ENCODE data around the gene KLK7. TPM values are rescaled to one million over a fixed set of nuclear protein-coding genes. Genes with fewer than 3 reads are reported as not detected.

KLK7 gene
- polyA plus RNA-seq (2013, experiment 1 of 2) = 0.30 TPM
- polyA plus RNA-seq (2013, experiment 2 of 2) = 0.32 TPM

DNA sequence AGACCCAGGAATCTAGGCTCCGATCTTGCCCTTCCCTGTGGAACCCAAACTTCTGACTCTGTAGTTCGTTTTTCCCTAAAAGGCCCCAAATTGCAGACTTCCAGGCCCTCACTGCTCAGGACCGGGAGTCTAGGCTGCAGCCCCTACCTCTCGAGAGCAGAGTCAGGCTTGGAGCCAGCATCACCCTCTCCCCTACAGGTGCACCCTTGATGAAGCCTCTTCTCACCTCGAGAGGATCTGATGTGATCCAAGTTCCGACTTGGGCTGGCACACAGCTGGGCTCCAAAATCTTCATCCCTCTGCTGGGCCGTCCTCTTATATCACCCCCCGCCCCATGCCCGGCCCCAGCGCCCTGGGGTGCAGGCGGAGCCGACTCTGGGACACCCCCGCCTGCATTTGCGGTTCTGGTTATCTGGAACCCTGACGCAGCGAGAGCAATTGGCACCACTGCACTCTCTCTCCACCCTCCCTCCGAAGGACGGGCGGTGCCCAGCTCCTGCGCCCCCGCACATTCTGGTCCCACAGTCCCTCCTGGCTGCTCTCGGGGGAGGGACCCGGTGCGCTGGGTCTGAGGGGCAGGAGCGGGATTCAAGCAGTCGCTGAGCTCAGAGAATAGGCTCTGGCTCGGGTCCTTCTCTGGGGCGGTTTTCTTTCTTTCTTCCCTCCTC is at the start of gene KLK7:
Gene KLK7, minus strand, starts transcription at position 293 of the 668 bp plus-strand sequence. CDS start 1,518 bp downstream, outside the sequence.
- Histone ChIP-seq H3K9me3 (ENCODE audit: insufficient read depth, low read depth, low read length) (no peaks in the 10 kb centered on the region), H3K27ac (ENCODE audit: low read depth, low read length) (no peak within 1 kb of the TSS), H3K4me1 (ENCODE audit: insufficient read depth, low read length) (peaks cover 10% of the 10 kb centered on the region), H3K4me3 (ENCODE audit: low read length) (peak within 1 kb of the TSS; percentile 37), H3K27me3 (ENCODE audit: insufficient read depth, low read length) (peaks cover 9% of the 10 kb centered on the region), H3K36me3 (ENCODE audit: insufficient read depth, low read length) (no peaks in the 10 kb centered on the region), H3K9ac (ENCODE audit: low read depth, low read length) (no peak within 1 kb of the TSS)
- 69% methylated on average over 28 of the region's 28 CpGs for WGBS

DNA sequence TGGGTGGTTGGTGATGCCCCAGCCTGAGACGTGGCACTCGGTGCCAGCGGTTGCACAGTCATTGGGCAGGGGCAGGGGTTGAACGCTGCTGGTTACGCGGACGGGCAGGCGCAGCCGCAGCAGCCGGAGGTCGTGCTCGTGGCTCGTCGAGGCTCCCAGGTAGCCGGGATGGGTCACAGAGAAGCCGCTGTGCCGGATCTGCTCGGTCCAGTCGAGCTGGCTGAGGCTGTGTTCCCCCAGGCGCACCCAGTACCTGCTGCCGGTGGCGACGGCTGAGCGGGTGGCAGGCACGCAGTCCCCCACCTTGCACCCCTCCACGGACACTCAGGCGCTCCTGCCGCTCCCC is 48.1 kb upstream of the KLK7 start:
- 94% methylated on average over 28 of the region's 28 CpGs for WGBS
- H3K9me3 ChIP-seq (ENCODE audit: insufficient read depth, low read depth, low read length) = no peaks in the 10 kb centered on the region
- no peaks in the 10 kb centered on the region for H3K36me3 ChIP-seq (ENCODE audit: insufficient read depth, low read length)
- H3K4me3 ChIP-seq (ENCODE audit: low read length) = no peak overlapping the region
- 0 out of 2 replicates have a peak, but pooled peaks cover 3% of the 10 kb centered on the region for H3K27me3 ChIP-seq (ENCODE audit: insufficient read depth, low read length)
- no peak overlapping the region for H3K27ac ChIP-seq (ENCODE audit: low read depth, low read length)
- H3K9ac ChIP-seq (ENCODE audit: low read depth, low read length) = no peak overlapping the region
- H3K4me1 ChIP-seq (ENCODE audit: insufficient read depth, low read length) = no peaks in the 10 kb centered on the region

DNA sequence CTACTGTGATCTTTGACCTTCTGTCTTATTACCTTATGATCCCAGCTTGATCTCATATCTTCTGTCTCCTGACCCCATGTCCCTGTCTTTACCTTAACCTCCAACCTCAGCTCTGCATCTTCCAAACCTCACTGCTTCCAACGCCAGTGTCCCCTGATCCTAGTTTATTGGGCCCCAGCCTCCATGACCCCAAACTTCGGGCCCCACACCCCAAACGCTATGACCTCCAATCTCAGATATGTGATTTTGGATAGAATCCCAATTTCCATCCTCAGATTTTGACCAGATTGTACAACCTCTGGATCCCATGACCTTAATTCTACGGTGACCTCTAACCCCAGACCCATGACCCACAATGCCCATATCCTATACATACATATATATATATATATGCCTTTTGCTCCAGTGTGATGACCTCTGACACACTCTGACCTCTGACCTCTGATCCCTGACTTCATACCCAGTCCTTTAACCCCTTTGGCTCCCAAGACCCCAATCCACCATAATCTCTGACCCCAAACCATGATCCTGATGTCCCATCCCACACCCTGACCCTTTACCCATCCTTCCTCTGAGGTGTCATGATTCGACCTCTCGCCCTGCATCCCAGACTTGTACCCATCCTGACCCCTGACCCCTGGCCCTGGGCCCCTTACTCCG is 47.6 kb upstream of the KLK7 start:
- Histone ChIP-seq H3K9ac (ENCODE audit: low read depth, low read length) (no peak overlapping the region), H3K27ac (ENCODE audit: low read depth, low read length) (no peak overlapping the region), H3K4me1 (ENCODE audit: insufficient read depth, low read length) (no peaks in the 10 kb centered on the region), H3K4me3 (ENCODE audit: low read length) (no peak overlapping the region), H3K9me3 (ENCODE audit: insufficient read depth, low read depth, low read length) (no peaks in the 10 kb centered on the region), H3K36me3 (ENCODE audit: insufficient read depth, low read length) (no peaks in the 10 kb centered on the region), H3K27me3 (ENCODE audit: insufficient read depth, low read length) (0 out of 2 replicates have a peak, but pooled peaks cover 3% of the 10 kb centered on the region)
- 91% methylated on average over 7 of the region's 7 CpGs for WGBS

DNA sequence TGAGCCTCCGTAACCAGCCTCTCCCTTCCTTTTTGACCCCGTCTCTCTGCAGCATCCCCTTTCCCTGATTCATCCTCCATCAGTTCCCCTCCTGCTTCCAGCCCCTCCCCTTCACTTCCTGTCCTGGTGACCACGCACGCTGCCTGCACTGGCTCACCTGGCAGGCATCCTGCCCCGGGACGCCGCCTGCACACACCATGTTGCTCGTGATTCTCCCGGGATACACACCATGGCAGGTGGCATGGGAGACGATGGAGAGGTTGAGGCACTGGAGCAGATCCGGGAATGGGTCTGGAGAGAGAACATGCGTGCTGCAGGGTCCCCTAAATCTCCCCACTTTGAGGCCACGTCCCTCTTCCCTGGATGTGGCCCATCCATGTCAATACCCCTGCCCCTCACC is 46.9 kb upstream of the KLK7 start:
- Histone ChIP-seq H3K27ac (ENCODE audit: low read depth, low read length) (no peak overlapping the region), H3K4me1 (ENCODE audit: insufficient read depth, low read length) (no peaks in the 10 kb centered on the region), H3K9me3 (ENCODE audit: insufficient read depth, low read depth, low read length) (no peaks in the 10 kb centered on the region), H3K27me3 (ENCODE audit: insufficient read depth, low read length) (0 out of 2 replicates have a peak, but pooled peaks cover 3% of the 10 kb centered on the region), H3K36me3 (ENCODE audit: insufficient read depth, low read length) (no peaks in the 10 kb centered on the region), H3K4me3 (ENCODE audit: low read length) (no peak overlapping the region), H3K9ac (ENCODE audit: low read depth, low read length) (no peak overlapping the region)
- WGBS = 84% methylated on average over 13 of the region's 13 CpGs

DNA sequence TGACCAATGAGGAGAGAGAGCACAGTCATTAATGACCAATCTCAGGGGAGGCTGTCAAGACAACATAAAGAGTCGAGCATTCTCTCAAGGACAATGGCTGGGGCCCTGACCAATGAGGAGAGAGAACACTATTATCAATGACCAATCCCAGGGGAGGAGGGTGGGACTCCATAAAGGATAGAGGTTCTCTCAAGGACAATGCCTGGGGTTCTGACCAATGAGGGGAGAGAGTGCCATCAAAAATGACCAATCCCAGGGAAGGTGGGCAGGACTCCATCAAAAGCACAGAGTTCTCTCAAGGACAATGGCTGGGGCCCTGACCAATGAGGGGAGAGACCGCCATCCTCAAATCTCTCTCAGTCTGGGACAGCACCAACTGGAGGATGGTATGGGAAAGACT is 46.0 kb upstream of the KLK7 start:
- no peak overlapping the region for H3K27ac ChIP-seq (ENCODE audit: low read depth, low read length)
- H3K9ac ChIP-seq (ENCODE audit: low read depth, low read length) = no peak overlapping the region
- no peaks in the 10 kb centered on the region for H3K27me3 ChIP-seq (ENCODE audit: insufficient read depth, low read length)
- H3K4me1 ChIP-seq (ENCODE audit: insufficient read depth, low read length) = peaks cover 7% of the 10 kb centered on the region
- H3K36me3 ChIP-seq (ENCODE audit: insufficient read depth, low read length) = no peaks in the 10 kb centered on the region
- H3K4me3 ChIP-seq (ENCODE audit: low read length) = no peak overlapping the region
- no peaks in the 10 kb centered on the region for H3K9me3 ChIP-seq (ENCODE audit: insufficient read depth, low read depth, low read length)
- WGBS = 93% methylated on average over 2 of the region's 2 CpGs

DNA sequence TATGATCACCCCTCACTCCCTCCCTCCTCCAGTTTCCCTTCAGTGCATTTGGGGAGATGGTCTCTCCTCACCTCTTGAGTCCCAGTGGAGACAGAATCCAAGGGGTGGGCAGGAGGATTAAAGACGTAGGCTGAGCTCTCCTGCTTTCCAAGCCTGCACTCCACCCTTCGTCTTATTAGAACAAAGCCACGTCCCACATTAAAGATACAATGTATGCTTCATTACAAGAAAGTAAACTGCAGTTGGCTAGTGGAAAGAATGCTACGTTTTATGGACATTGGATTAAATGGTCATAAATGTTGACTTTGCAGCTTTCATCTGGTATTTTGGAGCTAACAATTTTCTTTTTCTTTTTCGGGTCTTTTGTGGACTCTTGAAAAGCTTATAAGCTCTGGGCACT is 44.2 kb upstream of the KLK7 start:
- Histone ChIP-seq H3K4me3 (ENCODE audit: low read length) (no peak overlapping the region), H3K9me3 (ENCODE audit: insufficient read depth, low read depth, low read length) (no peaks in the 10 kb centered on the region), H3K27me3 (ENCODE audit: insufficient read depth, low read length) (no peaks in the 10 kb centered on the region), H3K27ac (ENCODE audit: low read depth, low read length) (no peak overlapping the region), H3K4me1 (ENCODE audit: insufficient read depth, low read length) (peaks cover 8% of the 10 kb centered on the region), H3K9ac (ENCODE audit: low read depth, low read length) (no peak overlapping the region), H3K36me3 (ENCODE audit: insufficient read depth, low read length) (no peaks in the 10 kb centered on the region)
- 90% methylated on average over 5 of the region's 5 CpGs for WGBS

DNA sequence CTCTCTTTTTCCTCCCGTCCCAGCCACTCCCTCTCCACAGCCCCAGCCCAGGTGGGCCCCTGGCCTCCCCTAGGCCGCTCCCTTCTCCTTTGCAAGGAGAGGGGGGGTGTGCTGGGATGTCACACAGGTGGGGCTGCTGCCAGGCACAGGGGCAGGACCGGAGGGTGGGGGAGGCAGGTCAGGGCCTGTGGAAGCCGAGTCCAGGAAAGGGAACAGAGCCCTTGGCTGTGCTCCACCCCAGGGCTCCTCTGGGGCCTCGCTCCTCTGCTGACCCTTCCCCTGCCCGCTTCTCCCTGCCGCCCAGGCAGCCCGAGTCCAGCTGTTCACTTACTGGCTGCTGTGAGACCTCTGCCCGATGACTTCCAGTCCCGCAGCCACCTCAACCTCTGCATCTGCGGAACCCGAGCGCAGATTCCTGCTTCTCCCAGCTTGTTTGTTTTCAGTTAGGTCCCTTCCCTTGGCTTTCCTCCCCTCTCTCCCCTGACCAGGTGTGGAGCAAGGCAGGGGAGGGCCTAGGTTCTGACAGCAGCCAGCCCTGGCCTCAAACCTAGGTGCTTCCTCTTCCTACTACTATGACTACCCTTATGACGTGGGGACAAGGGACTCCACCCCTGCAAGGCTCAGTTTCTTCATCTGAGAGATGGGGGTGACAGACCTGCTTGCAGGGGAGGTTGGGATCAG is 43.5 kb upstream of the KLK7 start:
- Histone ChIP-seq H3K27me3 (ENCODE audit: insufficient read depth, low read length) (no peaks in the 10 kb centered on the region), H3K27ac (ENCODE audit: low read depth, low read length) (no peak overlapping the region), H3K4me1 (ENCODE audit: insufficient read depth, low read length) (peaks cover 8% of the 10 kb centered on the region), H3K9me3 (ENCODE audit: insufficient read depth, low read depth, low read length) (no peaks in the 10 kb centered on the region), H3K4me3 (ENCODE audit: low read length) (no peak overlapping the region), H3K9ac (ENCODE audit: low read depth, low read length) (no peak overlapping the region), H3K36me3 (ENCODE audit: insufficient read depth, low read length) (no peaks in the 10 kb centered on the region)
- 78% methylated on average over 14 of the region's 14 CpGs for WGBS

DNA sequence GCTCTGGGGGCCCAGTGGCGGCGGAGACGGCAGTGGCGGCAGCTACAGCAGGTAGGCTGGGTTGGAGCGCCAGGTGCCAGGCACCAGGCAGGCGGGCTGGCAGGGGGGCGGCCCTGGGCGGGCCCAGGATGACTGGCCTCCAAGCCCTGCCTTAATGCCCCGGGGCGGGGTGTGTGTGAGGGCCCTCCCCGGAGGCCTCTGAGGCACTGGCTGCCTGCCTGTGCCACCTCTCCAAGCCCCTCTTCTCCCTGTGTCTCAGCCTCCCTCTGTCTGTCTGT is 42.8 kb upstream of the KLK7 start, which contains the start of gene KLK11:
Gene KLK11, minus strand, starts transcription at position 63 of the 278 bp plus-strand sequence. CDS start 985 bp downstream, outside the sequence.
- no peak within 1 kb of the TSS for H3K27ac ChIP-seq (ENCODE audit: low read depth, low read length)
- no peaks in the 10 kb centered on the region for H3K36me3 ChIP-seq (ENCODE audit: insufficient read depth, low read length)
- no peak within 1 kb of the TSS for H3K4me3 ChIP-seq (ENCODE audit: low read length)
- H3K9ac ChIP-seq (ENCODE audit: low read depth, low read length) = no peak within 1 kb of the TSS
- 90% methylated on average over 11 of the region's 11 CpGs for WGBS
- H3K4me1 ChIP-seq (ENCODE audit: insufficient read depth, low read length) = peaks cover 8% of the 10 kb centered on the region
- no peaks in the 10 kb centered on the region for H3K9me3 ChIP-seq (ENCODE audit: insufficient read depth, low read depth, low read length)
- H3K27me3 ChIP-seq (ENCODE audit: insufficient read depth, low read length) = no peaks in the 10 kb centered on the region

DNA sequence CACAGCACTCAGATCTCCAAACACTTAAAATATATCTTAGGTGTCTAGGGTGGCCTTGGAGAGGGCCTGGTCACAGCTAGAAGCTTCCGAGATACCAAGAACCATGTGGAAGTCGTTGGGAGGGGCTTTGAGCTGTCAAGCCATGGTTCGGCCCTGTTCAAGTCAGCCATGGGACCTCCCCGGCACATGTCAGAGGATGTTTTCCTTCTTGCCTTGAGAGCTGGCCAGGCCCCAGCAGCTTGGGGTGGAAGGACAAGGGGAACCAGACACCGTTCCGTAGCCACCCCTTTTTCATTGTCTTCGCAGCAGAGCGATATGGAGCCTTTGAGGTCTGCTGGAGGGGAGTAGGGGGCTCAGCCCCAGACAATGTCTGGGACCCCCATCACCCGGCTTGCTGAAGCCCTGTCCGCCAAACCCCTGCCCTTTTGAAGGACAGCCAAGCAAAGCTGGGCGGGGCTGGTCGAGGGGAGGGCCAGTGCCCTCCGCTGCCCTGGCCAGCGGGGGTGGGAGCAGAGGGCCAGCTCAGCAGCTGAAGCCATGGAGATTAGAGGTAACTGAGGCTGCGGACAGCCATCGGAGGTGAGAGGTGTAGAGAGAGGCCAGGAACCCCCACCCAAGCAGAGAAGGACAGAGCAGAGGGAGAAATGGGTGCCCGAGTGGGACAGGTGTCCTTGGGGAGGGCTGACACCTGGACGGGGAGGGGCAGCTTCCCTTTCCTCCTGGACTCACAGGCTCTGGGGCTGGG is 42.3 kb upstream of the KLK7 start:
- 87% methylated on average over 18 of the region's 18 CpGs for WGBS
- H3K9ac ChIP-seq (ENCODE audit: low read depth, low read length) = no peak overlapping the region
- no peaks in the 10 kb centered on the region for H3K9me3 ChIP-seq (ENCODE audit: insufficient read depth, low read depth, low read length)
- no peaks in the 10 kb centered on the region for H3K36me3 ChIP-seq (ENCODE audit: insufficient read depth, low read length)
- peaks cover 8% of the 10 kb centered on the region for H3K4me1 ChIP-seq (ENCODE audit: insufficient read depth, low read length)
- H3K27ac ChIP-seq (ENCODE audit: low read depth, low read length) = no peak overlapping the region
- H3K27me3 ChIP-seq (ENCODE audit: insufficient read depth, low read length) = no peaks in the 10 kb centered on the region
- H3K4me3 ChIP-seq (ENCODE audit: low read length) = no peak overlapping the region

DNA sequence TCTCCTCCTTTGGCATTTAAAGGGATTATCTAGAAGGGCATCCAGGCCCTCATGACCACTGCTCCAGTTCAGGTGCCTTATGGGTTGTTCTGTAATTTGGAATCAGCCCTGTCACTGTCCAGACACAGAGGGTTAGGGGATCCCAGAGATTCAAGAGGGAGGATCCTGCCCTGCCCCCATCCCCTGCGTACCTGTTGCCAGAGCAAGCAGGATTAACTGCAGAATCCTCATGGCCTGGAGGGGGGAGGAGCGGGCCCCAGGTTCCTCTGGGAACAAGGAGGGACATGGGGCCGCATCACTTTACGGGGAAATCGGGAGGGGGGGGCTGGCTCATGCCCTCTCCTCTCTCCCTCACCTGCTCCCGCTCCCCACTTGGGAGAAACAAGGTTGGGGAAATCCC is 41.7 kb upstream of the KLK7 start:
- no peaks in the 10 kb centered on the region for H3K9me3 ChIP-seq (ENCODE audit: insufficient read depth, low read depth, low read length)
- H3K27me3 ChIP-seq (ENCODE audit: insufficient read depth, low read length) = peaks cover under 1% of the 10 kb centered on the region
- no peak overlapping the region for H3K4me3 ChIP-seq (ENCODE audit: low read length)
- H3K4me1 ChIP-seq (ENCODE audit: insufficient read depth, low read length) = peaks cover 8% of the 10 kb centered on the region
- H3K9ac ChIP-seq (ENCODE audit: low read depth, low read length) = no peak overlapping the region
- no peaks in the 10 kb centered on the region for H3K36me3 ChIP-seq (ENCODE audit: insufficient read depth, low read length)
- 75% methylated on average over 5 of the region's 6 CpGs for WGBS
- H3K27ac ChIP-seq (ENCODE audit: low read depth, low read length) = no peak overlapping the region

DNA sequence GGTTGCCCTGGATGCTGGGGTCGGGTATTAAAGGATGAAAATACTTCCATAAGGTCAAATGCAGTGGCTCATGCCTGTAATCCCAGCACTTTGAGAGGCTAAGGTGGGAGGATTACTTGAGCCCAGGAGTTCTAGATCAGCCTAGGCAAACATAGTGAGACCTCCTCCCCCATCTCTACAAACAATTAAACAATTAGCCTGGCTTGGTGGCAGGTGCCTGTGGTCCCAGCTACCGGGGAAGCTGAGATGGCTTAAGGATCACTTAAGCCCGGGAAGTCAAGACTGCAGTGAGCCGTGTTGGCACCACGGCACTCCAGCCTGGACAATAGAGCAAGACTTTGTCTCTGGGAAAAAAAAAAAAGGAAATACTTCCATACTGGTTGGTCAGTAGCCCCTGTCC is 41.2 kb upstream of the KLK7 start:
- H3K27ac ChIP-seq (ENCODE audit: low read depth, low read length) = no peak overlapping the region
- WGBS = 78% methylated on average over 5 of the region's 5 CpGs
- no peak overlapping the region for H3K9ac ChIP-seq (ENCODE audit: low read depth, low read length)
- no peak overlapping the region for H3K4me3 ChIP-seq (ENCODE audit: low read length)
- no peaks in the 10 kb centered on the region for H3K36me3 ChIP-seq (ENCODE audit: insufficient read depth, low read length)
- peaks cover 6% of the 10 kb centered on the region for H3K27me3 ChIP-seq (ENCODE audit: insufficient read depth, low read length)
- peaks cover 8% of the 10 kb centered on the region for H3K4me1 ChIP-seq (ENCODE audit: insufficient read depth, low read length)
- no peaks in the 10 kb centered on the region for H3K9me3 ChIP-seq (ENCODE audit: insufficient read depth, low read depth, low read length)
